Caco-2 (cell line): ENCODE results near the gene AGAP1. TPM values are rescaled to one million over a fixed set of nuclear protein-coding genes. Genes with fewer than 3 reads are reported as not detected.

Experiments
- BruUV-seq: library from RNA; stranded (reverse); fragments of 400-500 nt; replicated peaks from 2 replicates; lab custom pipeline; 2021; lab: Mats Ljungman, UMichigan
- CTCF ChIA-PET: fragments of 300-600 bp; sonication (Branson Sonifier 250); formaldehyde crosslinking; loops from one replicate; lab custom pipeline; 2022; ENCODE audit warnings: antibody characterized with exemption; lab: Charles Lee
- POLR2A ChIA-PET: fragments of 300-600 bp; sonication (Branson Sonifier 250); formaldehyde crosslinking; loops from one replicate; lab custom pipeline; 2022; ENCODE audit warnings: antibody characterized with exemption; lab: Charles Lee
- DNase-seq, 2 experiments: peaks; one replicate each; pipeline versions ENCODE4 v3.0.0 to v3.0.0-alpha.2; 2020 to 2022
- H3K27me3 ChIP-seq: replicated peaks from 2 replicates; pipeline ENCODE4 v1.6.0; 2011; ENCODE audit warnings: low read length; ENCODE audit not compliant: control insufficient read depth, insufficient read depth
- H3K36me3 ChIP-seq: 2 replicates; pipeline ENCODE4 v1.5.1; 2011; ENCODE audit warnings: low read length; ENCODE audit not compliant: control insufficient read depth, insufficient read depth
- H3K4me1 ChIP-seq: fragments of 250-450 bp; sonication (Bioruptor Pico); 2 replicates; pipeline ENCODE4 v1.5.1; 2020; ENCODE audit warnings: mild to moderate bottlenecking
- H3K4me3 ChIP-seq: 2 replicates; pipeline ENCODE4 v1.5.1; 2011; ENCODE audit warnings: low read depth, mild to moderate bottlenecking, control low read depth, low read length
- H3K9me3 ChIP-seq: fragments of 250-450 bp; sonication (Bioruptor Pico); 2 replicates; pipeline ENCODE4 v1.5.1; 2020; ENCODE audit warnings: mild to moderate bottlenecking, moderate library complexity
- H3K27ac Mint-ChIP-seq: one replicate; pipeline ENCODE4 v1.8.0; 2022; ENCODE audit warnings: mixed read lengths; ENCODE audit not compliant: unreplicated experiment
- H3K27me3 Mint-ChIP-seq: one replicate; pipeline ENCODE4 v1.8.0; 2022; ENCODE audit warnings: mixed read lengths; ENCODE audit not compliant: insufficient read depth, unreplicated experiment
- H3K36me3 Mint-ChIP-seq: one replicate; pipeline ENCODE4 v1.8.0; 2022; ENCODE audit warnings: mild to moderate bottlenecking, mixed read lengths; ENCODE audit not compliant: insufficient read depth, unreplicated experiment
- H3K4me1 Mint-ChIP-seq: one replicate; pipeline ENCODE4 v1.8.0; 2022; ENCODE audit warnings: low read depth, mixed read lengths; ENCODE audit not compliant: unreplicated experiment
- H3K4me3 Mint-ChIP-seq: one replicate; pipeline ENCODE4 v1.8.0; 2022; ENCODE audit warnings: mild to moderate bottlenecking, moderate library complexity, mixed read lengths; ENCODE audit not compliant: unreplicated experiment
- H3K9me3 Mint-ChIP-seq: one replicate; pipeline ENCODE4 v1.8.0; 2022; ENCODE audit warnings: mixed read lengths; ENCODE audit not compliant: unreplicated experiment
- CTCF ChIP-seq, 2 experiments: fragments of 200-600 bp in 1 of 2; IDR thresholded peaks; 1 replicate in 1 of 2; 2 replicates in 1 of 2; pipeline versions ENCODE4 v1.5.1 to v1.8.0; 2011 to 2022; ENCODE audit warnings: antibody characterized with exemption in 1 of 2, control low read depth in 1 of 2, inconsistent platforms in 1 of 2, low read depth in 1 of 2, low read length in 1 of 2, mild to moderate bottlenecking in 1 of 2, moderate library complexity in 1 of 2; ENCODE audit not compliant: insufficient read depth in 1 of 2, severe bottlenecking in 1 of 2, unreplicated experiment in 1 of 2
- intact Hi-C: fragments of 100-400 bp; cut with micrococcal nuclease; formaldehyde crosslinking; loops from one replicate; pipeline ENCODE4 v1.10.0; 2022; ENCODE audit not compliant: unreplicated experiment
- total RNA-seq: library from RNA; stranded (reverse); gene quantifications from 2 replicates; pipeline ENCODE4 v1.2.3, GENCODE V29; 2022

The AGAP1 gene
- total RNA-seq, 1 experiment from 2014 or later = 41.7 TPM

- no peak for TF ChIP-seq CTCF (IDR thresholded peaks at IDR 0.05; ENCODE audit: insufficient read depth in 1 of 2, low read depth in 1 of 2, low read length in 1 of 2, severe bottlenecking in 1 of 2, unreplicated experiment in 1 of 2)
- Histone ChIP-seq H3K9me3 (no peaks in the 10 kb centered on the region), H3K27me3 (no peaks in the 10 kb centered on the region), H3K4me3 (no peak overlapping the region), H3K36me3 (no peaks in the 10 kb centered on the region), H3K4me1 (no peaks in the 10 kb centered on the region)
- intact Hi-C loops = no loop called here
- H3K27ac Mint-ChIP-seq = no peak overlapping the region
- POLR2A ChIA-PET = no interaction called here
- no TSS peak for BruUV-seq
- CTCF ChIA-PET = no interaction called here
- H3K9me3 Mint-ChIP-seq = no peaks in the 10 kb centered on the region
- no peaks in the 10 kb centered on the region for H3K27me3 Mint-ChIP-seq
- peaks cover under 1% of the 10 kb centered on the region for H3K36me3 Mint-ChIP-seq
- DNase-seq = no peak
- H3K4me1 Mint-ChIP-seq = no peaks in the 10 kb centered on the region
- H3K4me3 Mint-ChIP-seq = no peak overlapping the region
Observed at GRCh38 chr2:236162882-236163470, 669.1 kb downstream of the AGAP1 start.

GRCh38 chr2:236163471-236164200, 669.8 kb downstream of the AGAP1 start:
- H3K36me3 ChIP-seq = no peaks in the 10 kb centered on the region
- no peaks in the 10 kb centered on the region for H3K4me1 ChIP-seq
- no peak overlapping the region for H3K4me3 Mint-ChIP-seq
- intact Hi-C loops = no loop called here
- no peak for TF ChIP-seq CTCF (IDR thresholded peaks at IDR 0.05; ENCODE audit: insufficient read depth in 1 of 2, low read depth in 1 of 2, low read length in 1 of 2, severe bottlenecking in 1 of 2, unreplicated experiment in 1 of 2)
- no peaks in the 10 kb centered on the region for H3K27me3 ChIP-seq
- H3K27ac Mint-ChIP-seq = no peak overlapping the region
- no peaks in the 10 kb centered on the region for H3K27me3 Mint-ChIP-seq
- no peak overlapping the region for H3K4me3 ChIP-seq
- H3K9me3 Mint-ChIP-seq = no peaks in the 10 kb centered on the region
- POLR2A ChIA-PET = no interaction called here
- no TSS peak for BruUV-seq
- CTCF ChIA-PET = no interaction called here
- no peaks in the 10 kb centered on the region for H3K4me1 Mint-ChIP-seq
- no peaks in the 10 kb centered on the region for H3K9me3 ChIP-seq
- peaks cover 5% of the 10 kb centered on the region for H3K36me3 Mint-ChIP-seq
- DNase-seq = no peak

GRCh38 chr2:236164201-236164924, 670.5 kb downstream of the AGAP1 start:
- no peaks in the 10 kb centered on the region for H3K27me3 ChIP-seq

More at GRCh38 chr2:236164201-236164924, 670.5 kb downstream of the AGAP1 start:
- intact Hi-C loops = no loop called here
- POLR2A ChIA-PET = no interaction called here
- no peaks in the 10 kb centered on the region for H3K9me3 ChIP-seq
- TF ChIP-seq CTCF (IDR thresholded peaks at IDR 0.05; ENCODE audit: insufficient read depth in 1 of 2, low read depth in 1 of 2, low read length in 1 of 2, severe bottlenecking in 1 of 2, unreplicated experiment in 1 of 2) = no peak
- H3K4me3 ChIP-seq = no peak overlapping the region
- no peak for DNase-seq
- no peaks in the 10 kb centered on the region for H3K27me3 Mint-ChIP-seq
- no peak overlapping the region for H3K4me3 Mint-ChIP-seq
- no peak overlapping the region for H3K27ac Mint-ChIP-seq
- peaks cover 5% of the 10 kb centered on the region for H3K36me3 Mint-ChIP-seq
- no peaks in the 10 kb centered on the region for H3K9me3 Mint-ChIP-seq
- H3K4me1 ChIP-seq = no peaks in the 10 kb centered on the region
- no peaks in the 10 kb centered on the region for H3K36me3 ChIP-seq
- CTCF ChIA-PET = no interaction called here
- BruUV-seq = no TSS peak
- no peaks in the 10 kb centered on the region for H3K4me1 Mint-ChIP-seq
